Measurements from ENCODE around the gene ROBO1. TPM values are rescaled to one million over a fixed set of nuclear protein-coding genes. Genes with fewer than 3 reads are reported as not detected.

ROBO1 gene
- total RNA-seq, 1 donor from 2014 or later = 250 TPM

GRCh38 chr3:79002465-79003372, 765.1 kb downstream of the ROBO1 start:
- Mint-ChIP-seq H3K27me3 (ENCODE audit: unreplicated experiment) (peaks cover 7% of the 10 kb centered on the region), H3K4me3 (ENCODE audit: unreplicated experiment) (no peak overlapping the region), H3K36me3 (ENCODE audit: low read depth, unreplicated experiment) (peaks cover 13% of the 10 kb centered on the region), H3K4me1 (ENCODE audit: unreplicated experiment) (peaks cover 37% of the 10 kb centered on the region), H3K9me3 (ENCODE audit: unreplicated experiment) (no peaks in the 10 kb centered on the region), H3K27ac (ENCODE audit: unreplicated experiment) (no peak overlapping the region)
- DNase-seq (ENCODE audit: low spot score) = no peak
- TF ChIP-seq, protein P1, sequence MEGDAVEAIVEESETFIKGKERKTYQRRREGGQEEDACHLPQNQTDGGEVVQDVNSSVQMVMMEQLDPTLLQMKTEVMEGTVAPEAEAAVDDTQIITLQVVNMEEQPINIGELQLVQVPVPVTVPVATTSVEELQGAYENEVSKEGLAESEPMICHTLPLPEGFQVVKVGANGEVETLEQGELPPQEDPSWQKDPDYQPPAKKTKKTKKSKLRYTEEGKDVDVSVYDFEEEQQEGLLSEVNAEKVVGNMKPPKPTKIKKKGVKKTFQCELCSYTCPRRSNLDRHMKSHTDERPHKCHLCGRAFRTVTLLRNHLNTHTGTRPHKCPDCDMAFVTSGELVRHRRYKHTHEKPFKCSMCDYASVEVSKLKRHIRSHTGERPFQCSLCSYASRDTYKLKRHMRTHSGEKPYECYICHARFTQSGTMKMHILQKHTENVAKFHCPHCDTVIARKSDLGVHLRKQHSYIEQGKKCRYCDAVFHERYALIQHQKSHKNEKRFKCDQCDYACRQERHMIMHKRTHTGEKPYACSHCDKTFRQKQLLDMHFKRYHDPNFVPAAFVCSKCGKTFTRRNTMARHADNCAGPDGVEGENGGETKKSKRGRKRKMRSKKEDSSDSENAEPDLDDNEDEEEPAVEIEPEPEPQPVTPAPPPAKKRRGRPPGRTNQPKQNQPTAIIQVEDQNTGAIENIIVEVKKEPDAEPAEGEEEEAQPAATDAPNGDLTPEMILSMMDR (IDR thresholded peaks at IDR 0.05; ENCODE audit: unreplicated experiment) = no peak

DNA sequence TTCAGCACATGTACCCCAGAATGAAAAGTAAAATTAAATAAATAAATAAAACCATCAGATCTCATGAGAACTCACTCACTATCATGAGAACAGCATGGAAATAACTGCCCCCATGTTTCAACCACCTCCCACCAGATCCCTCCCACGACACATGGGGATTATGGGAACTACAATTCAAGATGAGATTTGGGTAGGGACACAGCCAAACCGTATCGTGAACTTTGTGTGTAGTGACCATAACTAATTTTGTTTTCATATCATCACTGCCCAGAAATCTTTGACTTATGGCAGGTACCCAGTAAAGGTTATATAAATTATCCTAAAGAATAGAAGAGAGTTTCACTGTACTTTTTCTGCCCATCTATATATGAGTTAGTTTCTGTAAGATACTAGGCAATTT, 766.5 kb downstream of the ROBO1 start:
- peaks cover 16% of the 10 kb centered on the region for H3K36me3 Mint-ChIP-seq (ENCODE audit: low read depth, unreplicated experiment)
- no peaks in the 10 kb centered on the region for H3K9me3 Mint-ChIP-seq (ENCODE audit: unreplicated experiment)
- H3K4me3 Mint-ChIP-seq (ENCODE audit: unreplicated experiment) = no peak overlapping the region
- TF ChIP-seq, protein P1 (IDR thresholded peaks at IDR 0.05; ENCODE audit: unreplicated experiment) = no peak
- peaks cover 30% of the 10 kb centered on the region for H3K4me1 Mint-ChIP-seq (ENCODE audit: unreplicated experiment)
- peaks cover 5% of the 10 kb centered on the region for H3K27me3 Mint-ChIP-seq (ENCODE audit: unreplicated experiment)
- no peak overlapping the region for H3K27ac Mint-ChIP-seq (ENCODE audit: unreplicated experiment)
- no peak for DNase-seq (ENCODE audit: low spot score)

DNA sequence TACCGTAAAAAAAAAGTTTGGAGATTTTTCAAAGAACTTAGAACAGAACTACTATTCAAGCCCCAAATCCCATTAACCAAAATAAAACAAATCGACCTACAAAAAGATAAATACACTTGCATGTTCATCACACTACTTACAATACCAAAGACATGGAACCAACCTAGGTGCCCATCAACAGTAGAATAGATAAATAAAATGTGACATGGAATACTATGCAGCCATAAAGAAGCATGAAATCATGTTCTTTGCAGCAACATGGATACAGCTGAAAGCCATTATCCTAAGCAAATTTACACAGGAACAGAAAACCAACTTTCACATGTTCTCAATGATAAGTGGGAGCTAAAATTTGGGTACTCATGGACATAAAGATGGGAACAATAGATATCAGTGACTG, 768.7 kb downstream of the ROBO1 start:
- H3K36me3 Mint-ChIP-seq (ENCODE audit: low read depth, unreplicated experiment) = peaks cover 21% of the 10 kb centered on the region
- DNase-seq (ENCODE audit: low spot score) = no peak

GRCh38 chr3:78995087-78995486, 772.7 kb downstream of the ROBO1 start:
- Mint-ChIP-seq H3K9me3 (ENCODE audit: unreplicated experiment) (no peaks in the 10 kb centered on the region), H3K27ac (ENCODE audit: unreplicated experiment) (no peak overlapping the region), H3K4me3 (ENCODE audit: unreplicated experiment) (no peak overlapping the region), H3K27me3 (ENCODE audit: unreplicated experiment) (peaks cover 3% of the 10 kb centered on the region), H3K4me1 (ENCODE audit: unreplicated experiment) (peaks cover 19% of the 10 kb centered on the region), H3K36me3 (ENCODE audit: low read depth, unreplicated experiment) (peaks cover 13% of the 10 kb centered on the region)
- TF ChIP-seq, protein P1 (IDR thresholded peaks at IDR 0.05; ENCODE audit: unreplicated experiment) = no peak
- no peak for DNase-seq (ENCODE audit: low spot score)

More for the DNA sequence above, 768.7 kb downstream of the ROBO1 start:
- no peaks in the 10 kb centered on the region for H3K9me3 Mint-ChIP-seq (ENCODE audit: unreplicated experiment)
- H3K4me3 Mint-ChIP-seq (ENCODE audit: unreplicated experiment) = no peak overlapping the region
- H3K27ac Mint-ChIP-seq (ENCODE audit: unreplicated experiment) = no peak overlapping the region
- H3K27me3 Mint-ChIP-seq (ENCODE audit: unreplicated experiment) = peaks cover 6% of the 10 kb centered on the region
- TF ChIP-seq, protein P1 (IDR thresholded peaks at IDR 0.05; ENCODE audit: unreplicated experiment) = no peak
- peaks cover 26% of the 10 kb centered on the region for H3K4me1 Mint-ChIP-seq (ENCODE audit: unreplicated experiment)

Data from endothelial cell (in vitro differentiated cells).